NCI-H2196 treated with DMSO at 0.1 percent for 48 hours (cell line): Measurements from ENCODE around the gene TIMP3.

Experiments used
- DNase-seq: peaks from one replicate; lab custom pipeline; 2025; ENCODE audit not compliant: unreplicated experiment; lab: John Stamatoyannopoulos, UW

Gene TIMP3

DNA sequence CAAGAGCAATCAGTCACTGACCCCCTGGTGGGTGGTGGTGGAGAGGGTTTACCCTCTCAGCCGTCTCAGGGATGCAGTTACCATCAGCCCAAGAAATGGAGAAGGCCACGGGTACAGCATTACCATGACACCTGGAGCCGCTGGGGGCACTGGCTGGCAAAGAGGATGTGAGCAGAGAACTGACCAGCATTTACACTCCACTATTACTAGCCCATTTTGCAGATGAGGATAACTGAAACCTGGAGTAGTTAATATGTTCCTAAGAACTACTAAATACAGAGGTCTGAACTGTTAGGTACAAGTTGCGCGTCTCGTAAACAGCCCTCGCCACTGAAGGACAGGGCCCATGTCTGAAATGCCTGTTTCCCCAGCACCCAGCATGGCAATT, 79.0 kb downstream of the TIMP3 start:
- DNase-seq, result no peak

DNA sequence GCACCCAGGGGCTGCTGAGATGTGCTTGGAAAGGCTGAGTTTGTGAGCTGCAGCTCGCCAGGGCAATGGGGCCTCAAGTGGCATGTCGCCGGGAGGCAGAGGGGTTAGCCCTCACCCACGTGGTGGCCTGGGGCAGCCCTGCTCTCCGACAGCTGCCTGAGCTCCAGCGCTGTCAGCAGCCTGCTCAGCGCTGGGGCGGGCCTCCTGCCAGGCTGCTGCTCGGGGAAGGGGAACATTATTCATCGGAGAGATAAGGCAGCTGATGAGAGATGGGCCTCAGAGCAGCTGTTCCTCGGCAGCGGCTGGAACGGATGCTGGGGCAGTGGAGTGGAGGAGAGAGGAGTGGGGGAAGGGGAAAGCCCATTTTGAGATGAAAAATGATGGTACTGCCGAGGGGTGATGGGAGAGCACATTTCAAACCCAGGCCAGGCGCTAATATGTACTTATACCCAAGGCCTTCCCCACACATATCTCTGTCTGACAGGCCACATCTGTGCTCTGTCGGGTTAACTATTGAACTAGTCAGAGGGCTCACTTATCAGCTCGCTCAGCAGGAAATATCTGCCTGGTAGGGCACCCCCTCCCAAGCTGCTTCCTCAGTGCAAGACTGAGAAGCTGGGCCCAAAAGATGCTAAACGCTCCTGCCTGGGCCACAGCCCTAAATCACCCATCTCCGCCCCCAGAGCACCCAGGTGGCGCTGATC, 79.5 kb downstream of the TIMP3 start:
- DNase-seq, result no peak

DNA sequence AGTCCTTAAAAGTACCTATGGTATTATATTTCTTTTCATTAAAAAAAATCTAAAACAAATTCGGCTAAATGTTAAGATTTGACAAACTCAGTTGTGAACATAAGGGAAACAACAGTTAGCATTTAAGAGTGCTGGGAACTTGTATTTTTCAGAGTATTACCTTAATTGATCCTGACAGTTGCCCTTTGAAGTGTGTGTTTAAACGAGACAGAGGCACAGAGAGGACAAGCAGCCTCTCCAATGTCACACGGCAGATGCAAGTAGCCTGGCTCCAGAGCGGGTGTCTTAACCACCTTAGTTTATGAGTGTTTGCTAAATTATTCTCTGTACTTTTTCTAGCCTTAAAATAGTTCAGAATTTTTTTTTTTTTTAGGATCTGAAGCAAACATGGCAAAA, 80.9 kb downstream of the TIMP3 start:
- DNase-seq, result no peak

DNA sequence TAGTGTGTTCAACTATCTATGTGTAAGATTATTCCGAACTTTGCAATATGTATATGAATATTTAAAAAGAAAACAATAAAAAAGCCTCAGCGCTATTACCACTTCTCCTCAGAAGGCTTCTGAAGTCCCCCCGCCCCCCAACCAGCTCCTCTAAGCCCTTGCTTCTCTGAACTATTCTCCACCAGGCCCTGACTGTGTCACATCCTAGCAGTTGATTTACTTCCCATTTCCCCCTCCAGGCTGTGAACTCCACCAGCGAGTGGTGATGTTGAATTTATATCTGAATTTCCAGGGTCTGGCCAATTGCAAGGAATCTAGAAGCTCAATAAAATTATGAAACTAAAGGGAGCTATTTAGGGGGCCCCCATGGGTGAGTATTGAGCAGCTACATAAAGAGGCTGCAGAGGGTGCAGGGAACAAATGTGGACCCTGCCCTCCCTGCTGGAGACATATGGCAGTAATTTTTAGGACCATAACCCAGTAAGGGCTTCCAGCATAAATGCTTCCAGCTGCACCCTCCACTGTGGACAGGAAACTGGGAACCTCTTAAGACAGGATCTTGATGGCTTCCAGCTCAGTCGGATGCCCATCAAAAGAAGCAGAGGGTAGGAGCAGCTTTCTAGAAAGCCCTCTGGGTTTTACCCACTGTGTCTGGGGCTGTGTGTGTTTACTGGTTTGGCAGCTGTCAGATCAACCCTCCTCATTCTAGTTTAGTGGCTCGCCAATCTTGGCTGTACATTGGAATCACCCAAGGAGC, 81.4 kb downstream of the TIMP3 start:
- no peak for DNase-seq

DNA sequence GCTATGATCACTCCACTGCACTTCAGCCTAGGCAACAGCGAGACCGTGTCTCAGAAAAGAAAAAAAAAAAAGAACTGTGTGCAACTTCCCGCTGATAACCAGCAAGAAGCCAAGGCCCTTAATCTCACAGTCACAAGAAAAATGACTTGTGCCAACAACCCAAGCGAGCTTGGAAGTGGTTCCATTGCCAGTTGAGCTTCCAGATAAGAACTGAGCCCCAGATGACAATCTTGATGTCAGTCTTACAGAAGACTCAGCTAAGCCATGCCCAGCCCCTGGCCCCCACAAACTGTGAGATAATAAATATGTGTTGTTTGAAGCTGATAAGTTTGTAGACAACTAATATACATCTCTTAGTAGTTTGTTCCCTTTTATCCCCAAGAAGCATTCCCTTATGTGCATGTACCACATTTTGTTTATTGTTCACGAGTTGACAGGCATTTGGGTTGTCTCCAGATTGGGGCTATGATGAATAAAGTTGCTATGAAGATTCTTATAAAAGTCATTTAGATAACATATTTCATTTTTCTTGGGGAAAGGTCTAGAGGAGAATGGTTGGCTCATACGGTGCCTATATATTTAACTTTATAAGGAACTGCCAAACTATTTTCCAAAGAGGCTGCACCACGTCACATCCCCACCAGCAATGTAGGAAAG, 85.9 kb downstream of the TIMP3 start:
- no peak for DNase-seq

DNA sequence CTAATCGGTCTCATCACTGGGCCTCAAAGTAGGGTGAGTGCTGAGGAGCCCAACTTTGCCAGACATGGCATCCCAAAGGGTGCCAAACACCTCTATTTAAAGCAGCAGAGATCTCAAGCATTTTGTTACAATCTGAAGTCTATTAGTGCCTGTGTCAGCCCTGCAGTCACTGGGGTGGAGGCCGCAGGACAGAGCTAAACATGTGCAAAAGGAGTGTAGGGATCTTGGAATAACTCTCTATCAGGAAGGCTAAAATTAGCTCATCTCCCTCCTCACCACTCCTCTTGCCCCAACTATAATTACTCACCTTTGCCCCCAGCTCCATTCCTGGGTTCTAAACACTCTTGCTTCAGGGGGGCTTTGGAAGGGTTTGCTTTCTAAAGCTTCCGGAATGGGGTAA, 87.5 kb downstream of the TIMP3 start:
- DNase-seq, result no peak

DNA sequence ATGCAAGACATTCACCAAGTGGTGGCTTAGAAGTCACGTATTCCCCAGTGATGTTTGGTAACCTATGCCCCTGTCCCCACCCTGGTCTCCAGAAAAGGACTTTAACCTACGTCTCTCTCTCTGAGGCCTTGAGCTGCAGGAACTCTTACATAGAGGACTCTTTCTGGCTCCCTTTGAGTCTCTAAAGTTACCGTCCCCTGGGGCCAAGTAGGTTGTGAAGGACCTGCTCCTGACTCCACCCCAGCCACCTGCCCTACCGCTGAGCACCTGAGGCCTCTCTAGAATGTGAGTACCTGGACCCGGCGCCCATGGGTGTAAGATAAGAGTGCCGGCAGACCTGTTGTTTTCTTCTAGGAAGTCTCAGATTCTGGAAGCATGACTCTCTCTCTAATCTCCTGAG, 95.4 kb downstream of the TIMP3 start:
- no peak for DNase-seq

DNA sequence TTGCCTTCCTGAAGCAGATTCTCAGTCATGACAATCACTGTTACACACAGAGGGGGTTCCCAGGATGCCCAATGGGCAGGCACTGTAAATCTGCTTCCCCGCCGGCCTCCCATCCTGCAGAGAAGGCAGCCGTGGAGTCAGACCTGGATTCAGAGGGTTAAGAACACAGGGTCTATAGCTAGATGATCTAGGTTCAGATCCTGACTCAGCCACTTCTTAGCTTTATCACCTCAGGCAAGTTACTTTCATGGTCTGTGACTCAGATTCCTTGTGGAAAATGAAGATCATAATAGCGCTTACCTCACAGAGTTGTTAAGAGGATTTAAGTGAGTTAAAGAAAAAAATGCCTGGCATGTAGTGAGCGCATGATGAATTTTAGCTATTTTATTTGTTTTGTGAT, 95.9 kb downstream of the TIMP3 start:
- no peak for DNase-seq

DNA sequence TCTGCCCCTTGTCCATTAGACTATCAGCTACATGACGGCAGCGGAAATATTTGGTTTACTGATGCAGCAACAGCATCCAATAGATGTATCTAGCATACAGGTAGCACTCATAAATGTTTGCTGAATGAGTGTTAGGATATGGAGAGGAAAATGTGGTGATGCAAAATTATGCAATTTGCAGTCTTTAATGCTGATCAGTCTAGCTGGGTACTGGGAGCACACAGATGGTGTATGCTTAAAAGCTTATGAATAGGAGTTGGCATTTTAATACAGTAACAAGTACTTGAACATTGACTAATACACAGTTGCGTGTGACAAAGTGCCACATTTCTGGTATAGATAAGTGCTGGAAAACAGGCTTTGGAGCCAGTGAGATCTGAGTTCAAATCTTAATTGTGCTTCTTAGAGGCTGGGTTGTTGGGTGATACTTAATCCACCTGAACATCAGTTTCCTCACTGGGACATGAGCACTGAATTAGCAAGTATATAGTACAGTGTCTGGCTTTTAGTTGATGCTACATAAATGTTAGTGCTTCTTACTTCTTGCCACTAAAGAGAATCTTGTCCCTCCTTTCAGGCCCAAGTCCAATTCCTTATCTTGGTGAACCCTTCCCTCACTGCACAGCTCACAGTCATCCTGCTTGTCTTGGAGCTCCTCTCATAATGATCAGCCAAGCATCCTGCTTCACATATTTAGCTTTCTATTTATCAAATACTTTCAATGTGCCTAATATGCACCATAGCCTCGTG, 99.6 kb downstream of the TIMP3 start:
- DNase-seq, result no peak

DNA sequence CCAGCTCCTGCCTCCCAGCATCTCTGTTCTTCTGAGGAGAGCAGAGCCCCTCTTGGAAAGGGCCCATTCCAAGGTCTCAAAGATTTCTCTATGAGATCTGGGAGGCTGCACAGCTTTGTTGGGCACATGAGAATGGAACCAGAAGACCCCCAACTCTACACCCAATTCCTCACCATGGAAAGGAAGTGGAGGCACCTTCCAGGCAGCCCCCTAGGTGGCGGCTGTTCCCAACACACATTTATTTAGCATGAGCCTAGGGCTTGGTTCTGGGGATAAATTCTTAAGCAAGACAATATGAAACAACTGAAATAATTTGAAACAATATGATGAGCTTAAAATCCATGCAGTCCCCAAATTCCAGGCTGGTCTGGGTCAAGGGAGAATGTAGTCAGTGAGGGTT, 100.4 kb downstream of the TIMP3 start:
- DNase-seq, result no peak

DNA sequence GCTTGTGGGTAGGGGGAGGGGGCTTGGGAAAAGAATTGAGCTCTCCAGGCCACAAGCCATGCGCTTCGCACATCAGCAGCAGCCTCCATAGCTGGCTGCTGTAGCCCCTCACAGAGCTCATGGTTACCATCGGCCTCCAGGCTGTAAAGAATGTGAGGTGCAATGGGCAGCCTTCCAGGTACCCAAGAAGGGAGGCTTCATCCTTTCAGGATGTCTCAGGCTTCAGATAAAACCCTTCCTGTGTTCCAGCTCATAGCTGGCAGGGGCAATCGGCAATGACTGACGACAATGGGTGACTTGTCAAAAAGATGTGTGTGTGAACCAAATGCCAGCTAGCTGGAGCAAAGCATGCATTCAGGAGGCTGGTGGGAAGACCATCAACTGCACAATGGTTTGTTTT, 102.0 kb downstream of the TIMP3 start:
- no peak for DNase-seq

DNA sequence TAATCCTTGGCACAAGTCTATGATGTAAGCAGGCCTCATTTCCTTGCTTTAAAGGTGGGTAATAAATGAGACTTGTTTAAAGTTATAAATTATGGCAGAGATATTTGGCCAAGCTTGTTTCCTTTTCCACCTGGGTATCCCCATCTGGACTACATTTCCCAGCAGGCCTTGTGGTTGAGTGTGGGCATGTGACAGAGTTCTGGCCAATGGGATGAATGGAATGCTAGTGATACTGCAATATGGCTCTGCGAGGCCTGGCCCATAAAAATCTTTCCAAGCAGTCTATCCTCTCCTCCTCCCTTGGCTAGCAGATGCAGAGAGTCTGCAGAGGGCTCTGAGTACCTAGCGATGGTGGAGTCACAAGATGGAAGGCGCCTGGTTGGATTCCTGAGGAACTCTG, 102.5 kb downstream of the TIMP3 start:
- no peak for DNase-seq

DNA sequence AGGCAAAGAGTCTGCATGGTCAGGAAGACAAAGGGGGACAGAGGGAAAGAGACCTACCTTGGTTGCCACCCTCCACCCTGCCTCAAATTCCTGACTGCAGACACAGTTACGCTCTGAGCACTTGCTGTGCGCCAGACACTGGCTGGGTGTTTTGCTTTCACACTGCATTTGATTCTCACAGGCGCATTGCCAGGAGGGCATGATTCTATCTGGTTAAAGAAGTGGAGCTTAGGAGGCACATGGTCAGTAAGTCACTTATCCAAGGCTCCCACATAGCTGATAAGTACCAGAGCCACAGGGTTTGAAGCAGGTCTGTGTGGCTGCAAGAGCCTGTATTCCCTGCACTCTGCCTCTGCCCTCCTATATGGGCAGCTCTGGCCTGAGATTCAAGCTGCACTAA, 103.9 kb downstream of the TIMP3 start:
- DNase-seq, result no peak

DNA sequence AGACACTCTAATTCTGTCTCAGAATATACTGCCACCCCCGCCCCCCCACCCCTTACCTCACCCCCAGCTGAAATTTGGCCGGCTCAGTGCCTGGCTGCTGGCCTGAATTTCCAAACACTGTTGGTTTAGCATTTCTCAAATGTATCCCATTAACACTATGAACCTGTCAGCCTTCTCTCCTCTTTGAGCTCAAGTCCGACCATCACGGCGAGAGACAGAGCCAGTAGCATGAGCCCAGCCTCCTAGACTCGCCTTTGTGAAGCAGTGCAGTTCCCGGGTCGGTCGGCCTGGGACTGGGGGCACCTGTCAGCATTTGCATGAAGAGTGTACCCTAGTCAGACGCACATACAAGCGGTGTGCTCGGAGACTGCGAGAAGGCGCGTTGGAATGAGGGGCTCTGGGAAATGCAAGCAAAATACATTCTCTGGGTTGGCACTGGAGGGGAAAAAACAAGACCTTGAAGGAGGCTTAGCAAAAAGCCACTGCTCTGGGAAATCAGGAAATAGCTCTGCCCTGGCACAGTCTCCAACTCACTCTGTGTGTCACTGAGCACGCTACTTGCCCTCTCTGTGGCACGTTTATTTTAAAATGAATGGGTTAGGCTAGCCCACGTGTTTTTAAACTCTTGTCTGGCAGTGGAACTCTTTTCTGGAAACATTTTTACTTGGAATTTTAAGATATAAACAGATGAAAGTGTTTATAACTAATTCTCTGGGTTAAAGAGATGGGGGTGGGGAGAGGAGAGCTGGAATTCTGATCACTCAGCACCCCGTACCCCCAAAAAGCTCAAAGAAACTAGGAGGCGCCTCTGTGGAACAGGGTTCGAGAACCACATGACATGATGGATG, 108.3 kb downstream of the TIMP3 start:
- DNase-seq, result no peak

DNA sequence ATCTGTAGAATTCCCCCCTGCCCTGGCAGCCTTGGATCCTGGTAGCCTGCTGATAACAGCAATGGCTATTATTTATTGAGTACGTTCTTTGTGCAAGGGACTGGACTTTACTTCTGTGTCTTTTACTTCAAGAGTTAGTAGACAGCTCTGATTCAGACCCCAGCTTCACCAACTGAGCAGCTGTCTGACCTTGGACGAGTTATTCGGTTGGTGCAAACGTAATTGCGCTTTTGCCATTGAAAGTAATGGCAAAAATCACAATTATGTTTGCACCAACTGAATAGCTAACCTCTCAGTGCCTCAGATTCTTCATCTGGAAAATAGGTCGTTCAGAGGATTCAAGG, 108.9 kb downstream of the TIMP3 start:
- DNase-seq, result no peak

DNA sequence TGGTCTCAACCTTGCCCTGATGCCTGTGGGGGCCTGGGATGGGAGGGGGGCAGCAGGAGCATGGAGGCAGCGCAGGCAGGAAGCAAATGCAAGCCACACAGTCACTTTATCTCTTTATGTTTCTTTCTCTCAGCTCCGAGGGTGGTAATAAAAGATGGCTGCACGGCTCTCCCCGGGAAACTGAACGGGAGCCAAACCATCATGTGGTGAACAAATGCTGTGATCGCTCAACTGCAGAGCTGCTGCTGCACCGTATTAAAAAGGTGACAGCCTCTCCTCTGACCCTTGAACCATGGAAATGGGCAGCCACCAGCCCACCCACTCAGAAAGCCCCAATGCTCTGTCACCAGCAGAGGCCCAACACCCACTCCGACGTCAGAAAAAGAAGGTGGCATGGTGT, 110.0 kb downstream of the TIMP3 start:
- no peak for DNase-seq
